Measurements from ENCODE around the gene IER5L. TPM values are rescaled to one million over a fixed set of nuclear protein-coding genes. Genes with fewer than 3 reads are reported as not detected.
A peak's percentile ranks its signal among the peaks of the same experiment; 100 is the strongest.

The IER5L gene
- 92.7 and 121 TPM in 2 replicates for total RNA-seq (2014; rRNA removed; shearing (Covaris generic))

DNA sequence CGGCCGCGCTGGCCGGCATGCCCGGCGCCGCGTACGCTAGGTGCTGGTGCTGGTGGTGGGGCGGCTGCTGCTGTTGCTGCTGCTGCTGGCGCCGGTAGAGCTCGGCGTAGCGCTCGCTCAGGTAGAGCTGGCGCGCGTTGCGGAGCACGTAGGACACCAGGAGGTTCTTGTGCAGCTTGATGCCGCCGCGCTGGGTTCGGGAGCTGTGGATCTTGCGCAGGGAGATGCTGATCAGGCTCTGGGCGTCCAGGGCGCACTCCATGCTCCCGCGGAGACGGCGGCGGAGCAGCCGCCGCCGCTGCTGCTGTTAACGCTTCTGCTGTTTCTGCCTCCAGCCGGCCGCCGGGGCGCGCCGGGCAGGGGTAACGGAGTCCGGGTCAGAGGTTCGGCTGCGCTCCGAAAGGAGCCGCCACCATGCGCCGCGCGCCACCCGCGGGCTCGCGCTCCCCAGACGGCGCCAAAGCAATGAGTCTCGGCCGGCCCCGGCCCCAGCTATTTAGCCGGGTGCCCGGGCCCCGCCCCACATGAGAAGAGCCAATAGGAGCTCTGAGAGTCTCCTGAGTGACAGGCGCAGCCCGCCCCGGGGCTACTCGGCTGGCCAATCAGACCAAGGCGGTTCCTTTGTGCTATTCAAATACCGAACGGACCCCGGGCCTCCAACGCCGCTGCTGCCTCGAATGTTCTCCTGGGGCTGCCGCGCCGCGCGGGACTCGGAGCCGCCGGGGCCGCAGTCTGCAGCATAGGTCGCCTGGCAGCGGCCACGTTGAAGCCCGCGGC, at the start of gene IER5L:
IER5L (minus strand) TSS at position 471 of the 777 bp plus-strand sequence; CDS start at position 262, 209 bp downstream.
- in situ Hi-C loops (cut with HindIII; ENCODE audit: low sequenced_read_pairs) = no loop called here
- DNase-seq (ENCODE audit: low spot score) = peak; percentile 96

DNA sequence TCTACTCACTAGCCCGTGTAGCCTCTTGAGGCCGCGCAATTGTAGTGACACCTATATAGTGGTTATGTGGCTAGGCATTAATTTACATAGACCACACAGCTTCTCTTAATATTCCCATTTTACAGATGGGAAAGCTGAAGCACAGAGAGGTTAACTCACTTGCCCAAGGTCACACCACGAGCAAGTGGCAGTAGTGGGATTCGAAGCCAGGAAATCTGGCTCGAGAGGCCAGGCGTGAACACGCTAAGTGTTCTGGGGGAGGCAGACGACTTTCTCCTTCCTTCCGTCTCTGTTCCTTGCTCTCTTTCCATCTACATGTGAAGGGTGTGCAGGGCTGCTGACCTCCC, 49.8 kb upstream of the IER5L start:
- in situ Hi-C loops (cut with HindIII; ENCODE audit: low sequenced_read_pairs) = no loop called here
- no peak for DNase-seq (ENCODE audit: low spot score)

DNA sequence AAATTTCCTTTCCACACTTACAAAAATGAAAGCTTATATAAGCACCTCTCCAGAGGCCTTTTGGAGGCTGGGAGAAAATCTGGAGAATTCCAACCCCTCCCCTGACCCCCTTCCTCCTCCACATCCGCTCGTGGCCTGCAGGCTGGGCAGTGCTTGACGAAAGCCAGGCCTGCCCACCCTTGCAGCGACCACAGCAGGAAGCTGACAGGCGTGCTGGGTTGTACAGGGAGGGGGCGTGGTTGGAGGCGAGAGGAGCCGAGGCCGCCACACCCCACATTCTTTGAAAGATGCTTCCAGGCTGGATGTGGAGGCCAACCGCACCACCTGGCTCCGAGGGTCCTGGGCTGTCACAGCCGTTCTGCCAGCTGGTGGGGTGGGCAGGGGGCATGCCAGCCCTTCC, 47.8 kb upstream of the IER5L start:
- no peak for DNase-seq (ENCODE audit: low spot score)
- in situ Hi-C loops (cut with HindIII; ENCODE audit: low sequenced_read_pairs) = no loop called here

DNA sequence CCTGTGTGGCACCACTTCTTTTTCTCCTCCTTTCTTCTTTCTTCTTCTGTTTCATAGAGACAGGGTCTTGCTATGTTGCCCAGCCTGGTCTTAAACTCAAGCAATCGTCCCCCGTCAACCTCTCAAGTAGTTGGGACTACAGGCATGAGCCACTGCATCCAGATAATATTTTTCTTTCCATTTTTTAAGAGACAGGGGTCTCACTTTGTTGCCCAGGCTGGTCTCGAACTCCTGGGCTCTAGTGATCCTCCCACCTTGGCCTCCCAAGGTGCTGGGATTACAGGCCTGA, 47.4 kb upstream of the IER5L start:
- in situ Hi-C loops (cut with HindIII; ENCODE audit: low sequenced_read_pairs) = no loop called here

DNA sequence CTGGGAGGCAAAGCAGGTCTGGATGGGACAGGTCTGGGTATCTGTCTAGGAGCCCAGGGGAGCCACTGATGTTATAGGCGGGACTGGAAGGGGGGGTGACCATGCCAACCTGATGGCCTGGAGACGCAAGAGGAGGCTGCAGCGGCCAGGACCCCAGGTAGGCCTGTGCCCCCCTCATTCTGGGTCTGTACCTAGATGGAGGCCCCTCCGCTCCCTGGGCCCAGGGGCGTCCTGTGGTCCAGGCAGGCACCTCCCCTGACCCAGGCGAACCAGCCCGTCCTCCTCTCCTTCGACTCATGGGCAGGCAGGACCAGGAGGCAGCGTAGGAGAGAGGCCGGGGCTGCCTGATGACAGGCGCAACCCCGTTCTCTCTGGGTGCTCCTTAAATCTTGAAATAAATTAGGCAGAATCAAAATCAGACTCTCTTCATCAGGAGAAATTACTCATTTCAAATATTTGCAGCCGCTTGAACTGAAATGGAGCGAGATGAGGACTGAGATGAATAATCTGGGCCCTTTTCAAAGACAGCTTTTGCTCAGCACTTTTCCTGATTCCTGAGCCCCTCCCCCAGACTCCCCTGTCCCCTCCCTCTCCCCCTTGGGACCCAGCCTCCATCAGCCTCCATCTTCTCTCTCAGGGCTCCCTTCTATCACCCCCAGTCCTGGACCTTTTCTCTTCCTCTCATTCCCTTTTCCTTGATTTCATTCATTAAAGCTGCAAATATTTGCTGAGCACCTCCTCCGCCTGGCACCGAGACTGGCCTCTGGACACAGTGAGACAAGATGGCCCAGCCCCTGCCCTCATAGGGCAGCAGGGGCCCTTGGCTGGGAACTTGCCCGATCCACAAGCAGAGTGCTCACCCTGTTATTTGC, 46.8 kb upstream of the IER5L start:
- no peak for DNase-seq (ENCODE audit: low spot score)
- in situ Hi-C loops (cut with HindIII; ENCODE audit: low sequenced_read_pairs) = no loop called here

More for the DNA sequence above, 47.4 kb upstream of the IER5L start:
- DNase-seq (ENCODE audit: low spot score) = no peak

DNA sequence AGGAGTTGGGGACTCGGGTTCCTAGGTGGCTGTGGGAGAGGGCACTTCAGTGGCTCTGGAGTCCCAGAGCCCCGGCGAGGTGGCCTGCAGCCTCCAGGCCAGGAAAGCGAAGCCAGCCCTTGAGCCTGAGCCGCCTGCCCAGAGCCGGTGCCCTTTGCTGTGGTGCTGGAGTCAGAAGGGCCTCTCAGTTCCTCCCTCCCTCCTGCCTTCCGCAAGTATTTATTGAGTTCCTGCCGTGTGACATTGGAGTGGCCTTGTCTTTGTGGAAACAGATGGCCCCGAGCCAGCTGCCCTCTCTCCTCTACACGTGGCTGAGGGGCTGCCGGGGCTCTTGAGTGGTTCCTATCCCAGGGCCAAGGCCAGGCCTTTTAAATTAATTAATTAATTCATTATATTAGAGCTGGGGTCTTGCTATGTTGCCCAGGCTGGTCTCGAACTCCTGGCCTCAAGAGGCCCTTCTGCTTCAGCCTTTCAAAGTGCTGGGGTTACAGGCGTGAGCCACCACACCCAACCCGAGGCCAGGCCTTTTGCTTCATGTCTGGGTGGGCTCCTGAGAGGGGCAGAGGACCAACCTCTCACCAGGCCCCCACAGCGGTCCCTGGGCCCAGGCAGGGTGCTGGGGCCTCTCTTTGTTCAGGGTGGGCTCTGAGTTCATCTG, 45.6 kb upstream of the IER5L start:
- in situ Hi-C loops (cut with HindIII; ENCODE audit: low sequenced_read_pairs) = no loop called here
- no peak for DNase-seq (ENCODE audit: low spot score)

DNA sequence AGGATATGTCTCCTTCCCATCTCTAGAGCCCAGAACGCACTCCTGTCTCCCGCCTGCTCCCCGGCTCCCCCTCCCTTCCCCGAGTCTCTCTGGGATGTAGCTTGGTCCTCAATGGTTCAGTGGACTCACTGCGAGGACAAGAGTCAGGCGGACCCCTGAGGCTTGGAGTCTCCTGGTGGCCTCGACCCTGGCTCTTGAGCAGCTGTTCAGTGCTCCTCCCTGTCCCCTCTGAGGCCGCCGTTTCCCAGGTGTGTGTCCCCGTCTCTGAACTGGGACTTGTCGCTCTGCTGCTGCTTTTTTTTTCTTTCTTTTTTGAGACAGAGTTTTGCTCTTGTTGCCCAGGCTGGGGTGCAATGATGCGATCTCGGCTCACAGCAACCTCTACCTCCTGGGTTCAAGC, 44.8 kb upstream of the IER5L start:
- in situ Hi-C loops (cut with HindIII; ENCODE audit: low sequenced_read_pairs) = no loop called here
- DNase-seq (ENCODE audit: low spot score) = no peak

DNA sequence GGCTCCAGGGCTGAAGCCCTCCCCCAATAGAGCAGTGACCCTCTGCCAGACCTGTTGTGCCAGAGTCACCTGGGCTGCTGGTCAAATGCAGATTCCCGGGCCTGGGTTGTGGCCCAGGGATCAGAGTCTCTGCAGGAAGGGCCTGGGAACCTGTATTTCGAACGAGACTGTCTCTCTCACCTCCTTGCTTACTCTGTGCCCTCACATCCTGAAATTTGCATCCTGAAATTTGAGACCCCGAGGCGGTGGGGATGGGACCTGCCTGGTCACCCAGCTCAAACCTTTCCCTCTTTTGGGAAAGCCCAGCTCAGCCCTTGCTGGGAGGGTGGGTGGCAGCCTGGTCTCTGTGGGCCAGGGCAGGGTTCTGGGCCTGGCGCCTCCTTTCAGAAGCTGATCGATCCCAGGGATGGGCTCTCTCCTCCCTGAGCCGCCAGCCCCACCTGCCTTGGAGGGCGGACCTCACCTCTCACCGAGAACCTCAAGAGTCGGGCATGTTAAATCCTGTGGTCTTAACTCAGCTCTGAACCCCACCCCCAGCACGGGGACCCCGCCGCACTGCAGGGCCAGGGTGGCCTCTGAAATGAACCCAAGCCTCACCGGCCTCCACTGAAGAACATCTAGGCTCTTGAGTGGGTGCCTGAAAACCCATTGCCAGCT, 44.0 kb upstream of the IER5L start:
- in situ Hi-C loops (cut with HindIII; ENCODE audit: low sequenced_read_pairs) = no loop called here
- no peak for DNase-seq (ENCODE audit: low spot score)

DNA sequence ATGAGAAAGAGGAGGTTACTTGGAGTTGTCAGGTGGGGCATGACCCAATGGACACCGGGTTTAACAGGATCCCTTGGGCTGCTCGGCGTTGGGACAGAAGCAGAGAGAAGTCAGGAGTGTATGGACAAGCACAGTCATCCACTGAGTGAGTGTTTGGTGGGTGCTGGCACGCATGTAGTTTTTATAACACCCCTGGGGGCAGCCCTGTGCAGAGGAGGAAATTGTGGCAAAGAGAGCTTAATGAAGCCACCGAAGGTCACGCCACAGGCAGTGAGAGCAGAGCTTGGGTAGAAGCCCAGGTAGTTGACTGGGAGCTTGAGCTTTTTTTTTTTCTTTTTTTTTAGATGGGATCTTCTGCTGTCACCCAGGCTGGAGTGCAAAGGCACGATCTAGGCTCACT, 43.2 kb upstream of the IER5L start:
- in situ Hi-C loops (cut with HindIII; ENCODE audit: low sequenced_read_pairs) = no loop called here
- DNase-seq (ENCODE audit: low spot score) = no peak

DNA sequence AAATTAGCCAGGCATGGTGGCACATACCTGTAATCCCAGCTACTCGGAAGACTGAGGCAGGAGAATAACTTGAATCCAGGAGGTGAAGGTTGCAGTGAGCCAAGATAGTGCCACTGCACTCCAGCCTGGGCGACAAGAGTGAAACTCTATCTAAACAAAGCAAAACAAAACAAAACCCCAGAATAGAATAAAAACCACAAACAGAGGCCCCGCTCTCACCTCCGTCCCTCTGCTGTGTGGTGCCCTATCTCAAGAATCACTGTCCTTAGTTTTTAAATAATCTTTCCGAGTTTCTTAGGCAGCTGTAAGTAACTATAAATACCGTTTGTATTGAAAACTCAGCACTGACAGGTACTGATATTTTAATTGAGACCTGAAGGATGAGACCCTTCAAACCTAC, 42.7 kb upstream of the IER5L start:
- no peak for DNase-seq (ENCODE audit: low spot score)
- in situ Hi-C loops (cut with HindIII; ENCODE audit: low sequenced_read_pairs) = no loop called here

DNA sequence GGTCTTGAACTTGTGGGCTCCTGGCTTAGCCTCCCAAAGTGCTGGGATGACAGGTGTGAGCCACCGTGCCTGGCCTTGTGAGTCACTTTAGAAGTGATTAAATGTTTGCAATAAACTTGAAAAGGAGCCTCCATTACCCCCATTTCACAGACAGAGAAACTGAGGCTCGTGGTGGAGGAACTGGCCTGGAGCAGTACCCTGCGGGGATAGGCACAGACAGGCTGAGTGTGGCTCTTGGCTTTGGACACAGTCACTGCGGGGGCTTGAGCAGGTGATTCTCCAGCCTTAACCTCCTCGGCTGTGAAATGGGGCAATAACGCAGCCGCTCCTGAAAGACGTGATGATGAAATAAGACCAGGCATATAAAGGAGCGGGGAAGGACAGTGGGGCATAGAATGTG, 40.9 kb upstream of the IER5L start:
- no peak for DNase-seq (ENCODE audit: low spot score)
- in situ Hi-C loops (cut with HindIII; ENCODE audit: low sequenced_read_pairs) = no loop called here

DNA sequence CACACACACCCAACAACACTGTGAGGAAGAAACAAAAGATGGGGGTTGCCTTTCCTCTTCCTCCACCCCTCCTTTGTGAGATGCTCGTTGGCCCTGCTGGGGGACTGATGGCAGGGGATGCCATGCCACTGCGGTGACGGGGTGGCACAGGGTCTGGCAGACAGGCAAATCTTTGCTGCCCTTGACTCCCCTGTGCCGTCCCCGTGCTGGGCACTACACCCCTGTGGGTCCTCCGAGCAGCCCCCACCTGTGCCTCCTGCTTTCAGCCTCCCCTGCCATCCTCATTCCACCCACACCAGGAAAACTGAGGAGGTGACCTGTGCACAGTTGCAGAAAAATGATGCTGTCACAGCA, 40.2 kb upstream of the IER5L start:
- in situ Hi-C loops (cut with HindIII; ENCODE audit: low sequenced_read_pairs) = no loop called here
- no peak for DNase-seq (ENCODE audit: low spot score)

DNA sequence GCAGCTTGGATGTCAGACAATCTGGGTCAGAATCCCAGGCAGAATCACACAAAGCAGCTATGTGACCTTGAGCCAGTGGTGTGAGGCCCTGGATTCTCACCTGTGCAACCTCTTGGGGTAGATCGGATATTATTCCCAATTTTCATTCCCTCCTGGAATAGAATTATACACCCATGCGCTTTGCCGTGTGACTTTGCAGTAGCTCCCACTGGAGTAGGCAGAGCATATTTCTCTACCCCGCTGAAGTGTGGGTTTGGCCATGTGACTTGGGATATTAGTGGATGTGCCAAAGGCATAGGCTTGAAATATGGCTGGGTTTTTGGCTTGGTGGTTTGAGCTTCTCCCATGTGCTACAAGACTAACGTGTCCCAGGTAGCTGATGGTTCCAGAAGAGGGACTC, 35.5 kb upstream of the IER5L start:
- DNase-seq (ENCODE audit: low spot score) = no peak
- in situ Hi-C loops (cut with HindIII; ENCODE audit: low sequenced_read_pairs) = no loop called here

DNA sequence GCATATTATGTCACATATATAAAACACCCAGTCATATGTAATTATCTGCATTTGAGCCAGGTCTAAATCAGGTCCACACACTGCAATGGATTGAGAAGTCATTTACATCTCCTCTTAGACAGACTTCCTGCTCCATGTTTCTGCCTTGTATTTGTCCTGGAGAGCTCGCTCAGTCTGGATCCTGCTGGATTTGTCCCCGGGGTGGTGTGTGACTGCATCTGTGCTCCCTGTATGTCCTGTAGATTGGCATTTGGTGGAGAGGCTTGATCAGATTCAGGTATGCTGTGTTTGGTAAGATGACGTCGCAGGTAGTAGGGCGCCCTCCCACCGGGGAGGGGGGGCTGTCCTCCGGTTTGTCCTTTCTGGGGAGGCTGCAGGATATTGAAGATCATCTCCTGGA, 33.6 kb upstream of the IER5L start:
- no peak for DNase-seq (ENCODE audit: low spot score)
- in situ Hi-C loops (cut with HindIII; ENCODE audit: low sequenced_read_pairs) = no loop called here

DNA sequence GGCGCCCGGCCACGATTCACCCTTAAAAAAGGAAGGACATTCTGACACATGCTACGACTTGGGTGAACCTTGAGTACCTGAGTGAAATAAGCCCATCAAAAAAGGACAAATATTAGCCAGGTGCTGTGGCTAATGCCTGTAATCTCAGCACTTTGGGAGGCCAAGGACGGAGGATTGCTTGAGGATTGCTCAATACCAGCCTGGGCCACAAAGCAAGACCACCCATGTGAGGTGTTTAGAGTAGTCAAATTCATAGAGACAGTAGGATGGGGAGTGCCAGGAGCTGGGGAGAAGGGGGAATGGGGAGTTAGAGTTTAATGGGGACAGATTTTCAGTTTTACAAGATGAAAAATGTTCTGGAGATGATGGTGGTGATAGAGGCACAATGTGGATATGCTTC, 32.1 kb upstream of the IER5L start:
- no peak for DNase-seq (ENCODE audit: low spot score)
- in situ Hi-C loops (cut with HindIII; ENCODE audit: low sequenced_read_pairs) = no loop called here

DNA sequence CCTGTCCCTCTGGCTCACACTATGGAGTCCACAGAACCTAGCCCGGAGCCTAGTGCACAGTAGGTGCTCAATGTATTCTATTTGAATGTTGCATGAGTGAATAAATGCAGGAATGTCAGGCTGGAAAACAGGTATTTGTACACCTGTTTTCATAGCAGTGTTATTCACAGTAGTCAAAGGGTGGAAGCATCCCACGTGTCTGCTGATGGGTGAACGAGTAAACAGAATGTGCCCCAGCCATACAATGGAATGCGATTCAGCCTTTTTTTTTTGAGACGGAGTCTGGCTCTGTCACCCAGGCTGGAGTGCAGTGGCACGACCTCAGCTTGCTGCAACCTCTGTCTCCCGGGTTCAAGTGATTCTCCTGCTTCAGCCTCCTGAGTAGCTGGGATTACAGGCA, 31.5 kb upstream of the IER5L start:
- DNase-seq (ENCODE audit: low spot score) = no peak
- in situ Hi-C loops (cut with HindIII; ENCODE audit: low sequenced_read_pairs) = no loop called here

DNA sequence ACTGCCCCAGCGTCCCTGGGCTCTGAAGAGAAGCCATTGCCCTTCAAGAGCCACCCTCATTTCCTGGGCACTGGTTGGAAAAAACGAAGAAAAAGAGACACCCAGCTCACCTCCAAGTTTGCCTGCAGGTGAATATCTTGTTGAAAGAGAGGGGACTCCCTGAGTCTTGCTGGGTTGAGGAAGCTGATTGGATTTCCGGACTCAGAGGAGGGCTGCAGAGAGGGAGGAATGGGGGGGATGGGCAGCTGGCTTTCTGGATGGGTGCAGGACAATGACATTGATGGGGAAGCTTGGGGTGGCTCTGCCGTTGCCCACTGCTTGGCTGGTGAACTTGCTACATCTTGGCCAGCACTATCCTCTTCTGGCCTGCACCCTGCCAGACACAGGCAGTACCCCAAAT, 31.0 kb upstream of the IER5L start:
- in situ Hi-C loops (cut with HindIII; ENCODE audit: low sequenced_read_pairs) = no loop called here
- DNase-seq (ENCODE audit: low spot score) = no peak

DNA sequence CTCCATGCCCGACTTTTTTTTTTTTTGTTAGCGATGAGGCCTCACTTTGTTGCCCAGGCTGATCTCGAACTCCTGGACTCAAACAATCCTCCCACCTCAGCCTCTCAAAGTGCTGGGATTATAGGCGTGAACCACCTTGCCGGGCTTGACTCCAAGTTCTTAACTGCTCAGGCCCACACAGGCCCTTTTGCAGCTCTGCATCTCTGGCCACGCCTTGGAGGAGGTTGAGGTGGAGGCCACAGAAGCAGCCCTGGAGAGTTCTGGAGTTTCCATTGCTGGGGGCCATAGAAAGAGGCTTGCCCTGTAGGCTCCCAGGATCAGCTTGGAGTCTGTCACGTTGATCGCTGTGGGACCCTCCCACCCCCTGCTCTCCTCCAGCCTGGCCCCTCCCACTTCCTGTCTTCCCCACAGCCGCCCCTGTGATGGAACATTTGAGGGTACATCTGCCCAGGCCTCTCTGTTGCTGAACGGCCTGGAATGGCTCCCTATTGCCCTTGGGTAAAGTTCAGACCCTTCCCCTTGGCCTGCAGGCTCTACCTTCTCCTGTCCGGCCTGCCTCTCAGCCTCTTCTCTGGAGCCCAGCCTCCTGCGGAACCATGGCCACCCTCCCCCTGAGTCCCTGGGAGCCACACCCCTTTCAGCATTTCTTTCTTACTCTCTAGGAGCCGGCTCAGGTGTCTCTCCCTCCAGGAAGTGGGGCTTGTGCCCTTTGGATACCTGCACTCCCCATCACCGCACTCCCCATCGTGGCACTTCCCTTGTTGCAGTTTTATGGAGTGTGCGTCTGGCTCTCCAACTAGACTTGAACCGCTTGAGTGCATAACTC, 30.4 kb upstream of the IER5L start:
- DNase-seq (ENCODE audit: low spot score) = no peak
- in situ Hi-C loops (cut with HindIII; ENCODE audit: low sequenced_read_pairs) = no loop called here

DNA sequence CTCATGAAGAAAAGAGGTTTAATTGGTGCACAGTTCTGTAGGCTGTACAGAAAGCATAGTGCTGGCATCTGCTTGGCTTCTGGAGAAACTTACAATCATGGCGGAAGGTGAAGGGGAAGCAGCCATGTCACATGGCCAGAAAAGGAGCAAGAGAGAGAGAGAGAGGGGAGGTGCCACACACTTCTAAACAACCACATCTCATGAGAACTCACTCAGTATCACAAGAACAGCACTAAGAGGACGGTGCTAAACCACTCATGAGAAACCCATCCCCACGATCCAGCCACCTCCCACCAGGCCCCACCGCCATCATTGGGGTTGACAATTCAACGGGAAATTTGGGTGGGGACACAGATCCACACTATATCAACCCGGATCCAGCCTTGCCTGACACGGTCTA, 28.8 kb upstream of the IER5L start:
- in situ Hi-C loops (cut with HindIII; ENCODE audit: low sequenced_read_pairs) = no loop called here
- DNase-seq (ENCODE audit: low spot score) = no peak
